Left cardiac atrium (tissue), 4 donors: ENCODE data around the gene FRMD3. TPM values are rescaled to one million over a fixed set of nuclear protein-coding genes. Genes with fewer than 3 reads are reported as not detected.
"Not testable (repeated sequence)": the region's sequence is repeated elsewhere in the genome, so short reads cannot be mapped to it uniquely, and the experiment has no call there.

ENCODE experiments used
- ATAC-seq, 2 donors: fragments of 200-7000 bp; cut with Tn5 transposase; one replicate each; pipeline ENCODE4 v1.9.1; 2020; ENCODE audit warnings: mild to moderate bottlenecking in 2 of 2, moderate library complexity in 2 of 2
- DNase-seq: peaks from one replicate; pipeline ENCODE4 v3.0.0-alpha.2; 2020
- intact Hi-C, 2 donors: fragments of 100-400 bp; cut with DNase I; formaldehyde crosslinking; loops; one replicate each; pipeline versions ENCODE4 v1.14.1 to v1.15.1; 2022 to 2023
- total RNA-seq, 2 donors: library from RNA; stranded (reverse); fragmentation: NEBNext Ultra II Directional; extraction: Animal tissue kit (Norgen Biotek cat#: 25700); gene quantifications; one replicate each; pipeline ENCODE4 v1.2.1, GENCODE V29; 2021
- donor health status: DM: no; HTN: yes; CAD: no.
- donor health status: DM: no; HTN: yes; CAD: no; lungs with severe emphysema.
- donor health status: DM: yes; HTN: yes; CAD: no.
- donor health status: Dilated cardiomyopathy.

Gene FRMD3
- total RNA-seq, 2 donors from 2014 or later = 40.0 to 63.6 TPM

DNA sequence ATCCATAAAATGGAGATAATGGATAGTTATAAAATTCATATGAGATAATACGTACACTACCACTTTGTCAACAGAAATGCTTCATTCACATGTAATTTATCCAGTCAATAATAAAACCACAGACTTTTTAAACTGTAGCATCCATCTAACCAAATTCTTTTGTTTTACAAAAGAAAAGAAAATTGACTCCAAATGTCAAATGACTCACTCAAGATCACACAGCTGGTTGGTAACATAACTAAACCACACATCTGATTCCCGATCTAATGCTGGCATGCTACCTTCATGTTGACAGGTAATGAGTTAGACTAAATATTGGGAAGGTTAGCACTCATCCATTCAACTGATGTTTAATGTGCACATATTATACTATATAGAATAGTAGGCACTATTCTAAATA lies 4.9 kb downstream of the FRMD3 start:
- DNase-seq (no peak), ATAC-seq (no peak)
- intact Hi-C loops = loop anchor here in 1 of 2 donors (10.0 kb wide), 1 partner anchor 198 kb away; no protein-coding TSS in a partner anchor

GRCh38 chr9:83526901-83527300 lies 11.3 kb downstream of the FRMD3 start:
- ATAC-seq (no peak), DNase-seq (no peak)
- intact Hi-C loops = no loop called here

- intact Hi-C loops = no loop called here
- no peak for DNase-seq
- no peak for ATAC-seq
These were observed 12.0 kb downstream of the FRMD3 start for GRCh38 chr9:83526211-83526610.

DNA sequence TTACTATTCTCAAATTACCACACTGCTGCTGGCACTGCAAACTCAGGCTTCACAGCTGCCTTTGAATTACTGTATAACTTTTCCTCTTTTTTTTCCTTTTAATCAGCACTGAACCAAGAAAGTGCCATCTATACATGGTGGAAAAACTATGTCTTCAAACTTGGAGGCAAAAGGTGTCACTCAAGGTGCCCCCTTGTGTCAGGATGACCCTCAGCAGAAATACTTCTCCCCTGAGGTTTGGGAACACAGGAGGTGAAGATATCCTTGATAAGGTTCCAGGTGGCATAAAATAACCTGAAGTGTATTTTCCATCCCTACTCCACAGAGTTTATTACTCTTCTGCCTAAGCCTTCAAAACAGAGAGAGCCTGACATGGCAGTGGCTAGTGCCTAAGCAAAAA lies 14.5 kb downstream of the FRMD3 start:
- no peak for DNase-seq
- intact Hi-C loops = no loop called here
- no peak for ATAC-seq

DNA sequence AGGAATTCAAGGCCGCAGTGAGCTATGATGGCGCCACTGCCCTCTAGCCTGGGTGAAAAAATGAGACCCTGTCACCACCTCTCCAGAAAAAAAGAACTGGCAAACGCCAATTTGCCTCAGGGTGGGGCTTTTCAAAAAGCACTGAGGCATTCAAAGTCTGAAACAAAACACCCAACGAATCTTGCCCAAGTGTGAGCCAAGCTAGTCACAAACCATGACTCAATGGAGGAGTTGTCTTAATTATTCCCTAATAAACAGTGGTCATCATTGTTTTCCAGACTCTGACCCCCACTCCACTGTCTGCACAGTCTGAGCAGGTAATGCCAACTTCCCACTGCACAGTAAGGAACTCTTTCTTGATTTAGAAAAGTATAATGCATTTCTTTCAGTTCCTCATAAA lies 16.8 kb downstream of the FRMD3 start:
- intact Hi-C loops = no loop called here
- ATAC-seq (no peak), DNase-seq (no peak)

DNA sequence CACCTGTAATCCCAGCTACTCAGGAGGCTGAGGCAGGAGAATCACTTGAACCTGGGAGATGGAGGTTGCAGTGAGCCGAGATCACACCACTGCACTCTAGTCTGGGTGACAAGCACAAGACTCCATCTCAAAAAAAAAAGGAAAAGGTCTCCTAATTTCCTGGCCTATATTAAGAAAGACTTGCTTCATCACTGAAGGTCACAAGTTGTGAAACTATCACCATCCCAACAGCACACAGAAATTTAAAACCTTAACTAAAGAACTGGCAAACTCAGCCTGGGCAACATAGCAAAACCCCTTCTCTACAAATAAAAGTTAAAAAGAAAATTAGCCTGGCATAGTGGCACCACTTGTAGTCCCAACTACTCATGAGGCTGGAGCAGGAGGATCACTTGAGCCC lies 17.2 kb downstream of the FRMD3 start:
- DNase-seq = no peak
- no peak for ATAC-seq
- intact Hi-C loops = no loop called here

GRCh38 chr9:83520292-83520691 lies 17.9 kb downstream of the FRMD3 start:
- no peak for ATAC-seq
- no peak for DNase-seq
- intact Hi-C loops = no loop called here

DNA sequence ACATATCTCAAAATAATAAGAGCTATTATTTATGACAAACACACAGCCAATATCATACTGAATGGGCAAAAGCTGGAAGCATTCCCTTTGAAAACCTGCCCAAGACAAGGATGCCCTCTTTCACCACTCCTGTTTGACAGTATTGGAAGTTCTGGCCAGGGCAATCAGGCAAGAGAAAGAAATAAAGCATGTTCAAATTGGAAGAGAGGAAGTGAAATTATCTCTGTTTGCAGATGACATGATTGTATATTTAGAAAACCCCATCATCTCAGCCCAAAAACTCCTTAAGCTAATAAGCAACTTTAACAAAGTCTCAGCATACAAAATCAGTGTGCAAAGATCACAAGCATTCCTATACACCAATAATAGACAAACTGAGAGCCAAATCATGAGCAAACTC lies 20.2 kb downstream of the FRMD3 start:
- DNase-seq, ATAC-seq, intact Hi-C loops: not testable (repeated sequence)

GRCh38 chr9:83514767-83515166 lies 23.4 kb downstream of the FRMD3 start:
- DNase-seq = no peak
- no peak for ATAC-seq
- intact Hi-C loops = no loop called here

- no peak for ATAC-seq
- intact Hi-C loops = no loop called here
- no peak for DNase-seq
These were observed 25.6 kb downstream of the FRMD3 start for GRCh38 chr9:83512621-83513020.

DNA sequence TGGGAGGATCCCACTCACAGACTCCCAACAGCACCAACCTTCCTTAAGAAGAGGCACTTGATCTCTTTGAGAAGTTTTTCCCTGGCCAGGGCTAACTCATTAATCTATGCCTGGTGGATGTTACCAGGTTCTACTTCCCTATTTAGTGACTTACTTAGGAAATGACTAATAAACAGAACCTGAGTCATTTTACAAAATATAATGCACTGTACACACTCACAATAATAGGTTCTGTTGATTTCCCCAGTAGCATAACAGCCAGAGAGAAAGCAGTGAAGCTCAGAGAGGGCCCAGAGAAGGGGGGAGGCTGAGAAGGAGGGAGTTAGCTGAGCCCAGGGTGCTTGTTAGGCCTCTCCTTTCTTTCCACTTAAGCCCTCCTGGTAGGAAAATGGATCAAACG lies 27.1 kb downstream of the FRMD3 start:
- intact Hi-C loops = no loop called here
- no peak for DNase-seq
- peak in 1 of 2 donors; percentile 29 for ATAC-seq

DNA sequence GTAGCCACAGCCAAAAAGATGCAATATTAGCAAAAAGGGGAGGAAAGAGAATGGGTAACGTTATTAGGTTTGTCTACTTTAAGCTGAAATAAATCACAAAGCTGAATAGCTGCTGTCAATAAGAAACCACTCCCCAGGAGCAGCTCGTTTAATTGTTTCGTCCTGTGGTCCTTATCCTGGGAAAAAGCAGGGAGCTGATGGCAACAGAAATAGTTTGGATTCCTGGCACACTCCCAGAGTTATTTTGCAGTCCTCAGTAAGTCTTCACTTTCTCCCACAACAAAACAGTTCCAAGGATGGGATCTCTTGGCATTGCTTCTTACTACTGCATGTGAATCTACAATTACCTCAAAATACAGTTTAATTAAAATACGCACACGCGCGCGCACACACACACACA lies 28.8 kb downstream of the FRMD3 start:
- intact Hi-C loops = no loop called here
- DNase-seq (no peak), ATAC-seq (peak; percentile 44 to 51)

DNA sequence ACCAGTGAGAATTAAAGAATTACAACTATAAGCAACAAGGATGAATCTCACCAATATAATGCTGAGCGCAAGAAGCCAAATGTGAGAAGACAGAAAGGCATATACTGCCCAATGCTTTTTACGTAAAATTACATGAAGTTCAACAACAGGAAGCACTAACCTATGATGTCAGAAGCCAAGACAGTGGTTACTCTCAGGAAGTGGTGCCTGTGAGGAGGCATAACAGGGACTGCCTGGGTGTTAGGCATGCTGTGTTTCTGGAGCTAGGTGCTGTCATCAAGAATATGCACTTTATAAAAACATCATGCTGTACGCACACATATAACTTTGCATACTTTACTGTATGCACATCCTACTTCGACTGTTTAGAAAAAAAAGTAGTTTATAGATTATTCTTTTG lies 30.1 kb downstream of the FRMD3 start:
- no peak for DNase-seq
- ATAC-seq = no peak
- intact Hi-C loops = no loop called here

GRCh38 chr9:83505282-83505681 lies 32.9 kb downstream of the FRMD3 start:
- no peak for DNase-seq
- intact Hi-C loops = no loop called here

GRCh38 chr9:83503866-83504265 lies 34.3 kb downstream of the FRMD3 start:
- peak in 1 of 2 donors; percentile 58 for ATAC-seq
- DNase-seq = no peak
- intact Hi-C loops = no loop called here

More at GRCh38 chr9:83505282-83505681, 32.9 kb downstream of the FRMD3 start:
- no peak for ATAC-seq

- DNase-seq (no peak), ATAC-seq (no peak)
- intact Hi-C loops = no loop called here
These were observed 36.6 kb downstream of the FRMD3 start for GRCh38 chr9:83501565-83501964.

DNA sequence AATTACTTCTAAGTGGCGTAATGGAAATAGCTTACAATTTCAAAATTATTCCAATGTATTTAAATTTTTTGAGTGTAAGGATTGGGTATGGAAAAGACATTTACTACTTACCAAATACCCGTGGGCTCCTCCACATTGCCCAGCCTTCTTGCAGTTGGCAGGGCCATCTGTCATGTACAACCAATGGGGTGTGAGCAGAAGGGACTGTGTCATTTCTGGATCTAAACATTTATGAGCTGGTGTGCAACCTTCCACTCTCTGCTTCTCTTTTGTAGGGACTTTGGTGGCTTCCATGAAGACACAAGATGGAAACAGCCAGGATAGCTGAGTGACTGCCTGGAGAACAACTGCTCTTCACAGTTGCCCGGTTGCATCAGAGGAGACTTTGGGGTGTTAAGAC lies 40.8 kb downstream of the FRMD3 start:
- intact Hi-C loops = no loop called here
- no peak for ATAC-seq
- no peak for DNase-seq

- intact Hi-C loops = no loop called here
- ATAC-seq = peak in 1 of 2 donors; percentile 38
- DNase-seq = no peak
These were observed 46.2 kb downstream of the FRMD3 start for GRCh38 chr9:83491995-83492394.

GRCh38 chr9:83491413-83491812 lies 46.8 kb downstream of the FRMD3 start:
- no peak for DNase-seq
- no peak for ATAC-seq
- intact Hi-C loops = no loop called here

- intact Hi-C loops = no loop called here
- no peak for ATAC-seq
- DNase-seq = no peak
These were observed 48.2 kb downstream of the FRMD3 start for GRCh38 chr9:83489961-83490360.

GRCh38 chr9:83484990-83485389 lies 53.2 kb downstream of the FRMD3 start:
- intact Hi-C loops = no loop called here
- ATAC-seq = no peak
- no peak for DNase-seq

- DNase-seq (no peak), ATAC-seq (no peak)
- intact Hi-C loops = no loop called here
These were observed 55.0 kb downstream of the FRMD3 start for GRCh38 chr9:83483223-83483622.
